ENCODE data around the gene KIAA0513.

DNA sequence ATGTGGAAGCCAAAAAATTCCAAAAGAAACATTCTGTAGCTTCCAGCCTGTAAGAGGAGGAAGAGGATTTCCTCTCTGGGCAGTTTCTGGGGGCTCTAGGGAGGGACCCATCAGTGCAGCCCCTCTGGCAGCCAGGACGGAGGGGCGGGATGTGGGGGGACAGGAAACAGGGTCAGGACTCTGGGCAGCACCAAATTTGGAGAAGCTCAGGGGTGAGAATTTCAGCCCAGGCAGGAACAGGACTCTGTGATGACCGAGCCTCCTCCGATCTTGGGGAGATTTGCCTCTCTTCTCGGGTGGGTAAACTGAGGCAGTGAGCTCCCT, 103.1 kb downstream of the KIAA0513 start:
- TF ChIP-seq, protein P1, sequence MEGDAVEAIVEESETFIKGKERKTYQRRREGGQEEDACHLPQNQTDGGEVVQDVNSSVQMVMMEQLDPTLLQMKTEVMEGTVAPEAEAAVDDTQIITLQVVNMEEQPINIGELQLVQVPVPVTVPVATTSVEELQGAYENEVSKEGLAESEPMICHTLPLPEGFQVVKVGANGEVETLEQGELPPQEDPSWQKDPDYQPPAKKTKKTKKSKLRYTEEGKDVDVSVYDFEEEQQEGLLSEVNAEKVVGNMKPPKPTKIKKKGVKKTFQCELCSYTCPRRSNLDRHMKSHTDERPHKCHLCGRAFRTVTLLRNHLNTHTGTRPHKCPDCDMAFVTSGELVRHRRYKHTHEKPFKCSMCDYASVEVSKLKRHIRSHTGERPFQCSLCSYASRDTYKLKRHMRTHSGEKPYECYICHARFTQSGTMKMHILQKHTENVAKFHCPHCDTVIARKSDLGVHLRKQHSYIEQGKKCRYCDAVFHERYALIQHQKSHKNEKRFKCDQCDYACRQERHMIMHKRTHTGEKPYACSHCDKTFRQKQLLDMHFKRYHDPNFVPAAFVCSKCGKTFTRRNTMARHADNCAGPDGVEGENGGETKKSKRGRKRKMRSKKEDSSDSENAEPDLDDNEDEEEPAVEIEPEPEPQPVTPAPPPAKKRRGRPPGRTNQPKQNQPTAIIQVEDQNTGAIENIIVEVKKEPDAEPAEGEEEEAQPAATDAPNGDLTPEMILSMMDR (IDR thresholded peaks at IDR 0.05; ENCODE audit: insufficient read depth, low read length): no peak
- TF ChIP-seq GABPA (IDR thresholded peaks at IDR 0.05; ENCODE audit: low read depth): no peak
